B cell (primary cell): ENCODE data around the gene ADAMTSL5. TPM values are rescaled to one million over a fixed set of nuclear protein-coding genes. Genes with fewer than 3 reads are reported as not detected.

Experiments used
- ATAC-seq: fragments of 200-7000 bp; cut with Tn5 transposase; one replicate; pipeline ENCODE4 v1.10.0; 2021; ENCODE audit warnings: low read depth, mild to moderate bottlenecking, moderate number of reproducible peaks, moderate library complexity
- CTCF ChIA-PET: fragments of 350-600 bp; sonication (Branson Sonifier 250); formaldehyde crosslinking; loops from one replicate; lab custom pipeline; 2021; ENCODE audit warnings: antibody characterized with exemption, inconsistent platforms; lab: Charles Lee
- POLR2A ChIA-PET: fragments of 350-600 bp; sonication (Branson Sonifier 250); formaldehyde crosslinking; loops from one replicate; lab custom pipeline; 2021; ENCODE audit warnings: antibody characterized with exemption; lab: Charles Lee
- DNase-seq: peaks from one replicate; pipeline ENCODE4 v3.0.0; 2013
- H2AFZ ChIP-seq: 2 replicates; pipeline ENCODE4 v1.6.1; 2012; ENCODE audit warnings: mild to moderate bottlenecking, low read depth, low read length; ENCODE audit not compliant: insufficient read depth, poor library complexity, severe bottlenecking
- H3K27ac ChIP-seq, 2 donors: 1 replicate in 1 of 2; 2 replicates in 1 of 2; pipeline ENCODE4 v1.5.1; 2012 to 2013; ENCODE audit warnings: low read length in 2 of 2, mild to moderate bottlenecking in 2 of 2, moderate library complexity in 1 of 2
- H3K27me3 ChIP-seq, 4 experiments: fragments of 200-600 bp in 1 of 4; sonication (generic) in 1 of 4; replicated peaks in 1 of 4; 1 replicate in 2 of 4; 2 replicates in 2 of 4; pipeline versions ENCODE4 v1.6.1 to v1.7.0; 2013 to 2016; ENCODE audit warnings: low read length in 3 of 4, mild to moderate bottlenecking in 2 of 4, mixed read lengths in 1 of 4, moderate library complexity in 1 of 4; ENCODE audit not compliant: insufficient read depth in 4 of 4, control insufficient read depth in 3 of 4; ENCODE audit errors: control extremely low read depth in 1 of 4
- H3K36me3 ChIP-seq, 2 experiments: replicated peaks in 1 of 2; 1 replicate in 1 of 2; 2 replicates in 1 of 2; pipeline versions ENCODE4 v1.6.1 to v1.7.1; 2013; ENCODE audit warnings: low read length in 1 of 2; ENCODE audit not compliant: insufficient read depth in 2 of 2, control insufficient read depth in 1 of 2; ENCODE audit errors: control extremely low read depth in 1 of 2, extremely low read depth in 1 of 2
- H3K4me1 ChIP-seq, 2 donors: fragments of 200-600 bp in 1 of 2; sonication (generic) in 1 of 2; 1 replicate in 1 of 2; 2 replicates in 1 of 2; pipeline versions ENCODE4 v1.5.1 to v1.6.1; 2013 to 2017; ENCODE audit warnings: low read length in 2 of 2; ENCODE audit not compliant: control insufficient read depth in 2 of 2, insufficient read depth in 2 of 2
- H3K4me2 ChIP-seq: replicated peaks from 2 replicates; pipeline ENCODE3; 2012; ENCODE audit warnings: mild to moderate bottlenecking, low read depth, low read length; ENCODE audit not compliant: poor library complexity, severe bottlenecking
- H3K4me3 ChIP-seq, 5 experiments: fragments of 200-600 bp in 1 of 5; sonication (generic) in 1 of 5; 1 replicate in 3 of 5; 2 replicates in 2 of 5; pipeline versions ENCODE4 v1.5.1 to v1.7.0; 2011 to 2016; ENCODE audit warnings: low read length in 4 of 5, mild to moderate bottlenecking in 4 of 5, low read depth in 2 of 5, control low read depth in 1 of 5, moderate library complexity in 1 of 5; ENCODE audit not compliant: insufficient read depth in 1 of 5; ENCODE audit errors: control extremely low read depth in 1 of 5, extremely low read depth in 1 of 5
- H3K79me2 ChIP-seq: fragments of 200-600 bp; sonication (generic); one replicate; pipeline ENCODE4 v1.6.0; 2016; ENCODE audit warnings: low read length; ENCODE audit not compliant: control insufficient read depth, insufficient read depth
- H3K9ac ChIP-seq: fragments of 200-600 bp; sonication (generic); 2 replicates; pipeline ENCODE4 v1.6.1; 2017; ENCODE audit warnings: mild to moderate bottlenecking, low read length, moderate library complexity
- H3K9me3 ChIP-seq, 3 donors: one replicate each; pipeline versions ENCODE4 v1.6.1 to v1.7.1; 2013; ENCODE audit warnings: low read length in 2 of 3; ENCODE audit not compliant: control insufficient read depth in 2 of 3, insufficient read depth in 1 of 3; ENCODE audit errors: control extremely low read depth in 1 of 3
- H4K20me1 ChIP-seq: 2 replicates; pipeline ENCODE4 v1.6.0; 2012; ENCODE audit warnings: mild to moderate bottlenecking, low read length; ENCODE audit not compliant: insufficient read depth, control insufficient read depth, poor library complexity, severe bottlenecking
- H3K27ac Mint-ChIP-seq: one replicate; pipeline ENCODE4 v1.8.0; 2021; ENCODE audit warnings: mixed read lengths
- H3K27me3 Mint-ChIP-seq: one replicate; pipeline ENCODE4 v1.8.0; 2021; ENCODE audit warnings: mixed read lengths
- H3K4me1 Mint-ChIP-seq: one replicate; pipeline ENCODE4 v1.8.0; 2021; ENCODE audit warnings: mixed read lengths
- H3K4me3 Mint-ChIP-seq: one replicate; pipeline ENCODE4 v1.8.0; 2021; ENCODE audit warnings: mixed read lengths
- H3K9me3 Mint-ChIP-seq: one replicate; pipeline ENCODE4 v1.8.0; 2022; ENCODE audit warnings: mixed read lengths; ENCODE audit not compliant: insufficient read depth
- CTCF ChIP-seq: fragments of 200-600 bp; IDR thresholded peaks from one replicate; pipeline ENCODE4 v1.8.0; 2022; ENCODE audit warnings: antibody characterized with exemption, mild to moderate bottlenecking
- EZH2 ChIP-seq: IDR thresholded peaks from 2 replicates; pipeline ENCODE4 v1.6.1; 2012; ENCODE audit warnings: borderline replicate concordance, low read depth, mild to moderate bottlenecking, moderate library complexity, low read length; ENCODE audit not compliant: insufficient read depth, poor library complexity, severe bottlenecking
- WGBS: methylation state at CpG from one replicate; pipeline ENCODE4 v1.1.5; 2013; ENCODE audit warnings: missing lambda C conversion rate; ENCODE audit not compliant: insufficient coverage; 5-methylcytosine and 5-hydroxymethylcytosine counted together
- intact Hi-C: fragments of 100-400 bp; cut with micrococcal nuclease; formaldehyde crosslinking; loops from one replicate; pipeline ENCODE4 v1.10.0; 2022
- polyA plus RNA-seq: library from polyadenylated mRNA; depleted of rRNA; stranded (reverse); fragments of >200 nt; gene quantifications from 2 replicates; pipeline ENCODE4 v1.2.3, GENCODE V29; 2012
- total RNA-seq, 2 donors: library from RNA; stranded (reverse); fragments of 120-200 nt in 1 of 2; gene quantifications; 1 replicate in 1 of 2; 2 replicates in 1 of 2; pipeline versions ENCODE4 v1.2.3 to v1.2.4, GENCODE V29; 2013 to 2022

Gene ADAMTSL5
- total and polyA plus RNA-seq, 2 donors (not counting 1 experiment from before 2014, with no cell fraction given): 0.09 TPM; not detected in 1

GRCh38 chr19:1495799-1496713 is 16.8 kb downstream of the ADAMTSL5 start:
- Mint-ChIP-seq H3K9me3 (no peaks in the 10 kb centered on the region), H3K4me1 (peaks cover 5% of the 10 kb centered on the region), H3K27me3 (peaks cover 4% of the 10 kb centered on the region), H3K4me3 (no peak overlapping the region), H3K27ac (no peak overlapping the region)
- Histone ChIP-seq H3K27me3 (peaks cover 0 to 13% (median 2%) of the 10 kb centered on the region in 4 experiments), H3K27ac (no peak overlapping the region), H3K4me2 (no peak overlapping the region), H3K4me1 (peaks cover 4 to 8% of the 10 kb centered on the region in 2 donors), H3K4me3 (no peak overlapping the region), H2AFZ (no peak overlapping the region), H3K9ac (no peak overlapping the region), H3K79me2 (no peaks in the 10 kb centered on the region), H3K36me3 (no peaks in the 10 kb centered on the region), H4K20me1 (no peaks in the 10 kb centered on the region), H3K9me3 (peaks cover 0 to 4% (median 0%) of the 10 kb centered on the region in 3 donors)
- TF ChIP-seq EZH2: no peak
- no peak for TF ChIP-seq CTCF
- 86% methylated on average over 40 of the region's 40 CpGs for WGBS
- DNase-seq (no peak), ATAC-seq (no peak)
- ChIA-PET CTCF (no interaction called here), POLR2A (interaction anchor here (0.6 kb wide), 1 partner anchor 112 kb away, joined by 3 read pairs; no protein-coding TSS in a partner anchor)
- intact Hi-C loops: no loop called here
